ENCODE data around the gene MAL. TPM values are rescaled to one million over a fixed set of nuclear protein-coding genes. Genes with fewer than 3 reads are reported as not detected.
A peak's percentile ranks its signal among the peaks of the same experiment; 100 is the strongest.

The MAL gene
- total RNA-seq, 6 donors from 2014 or later = 3.7 to 13.0 (median 5.0) TPM; not detected in 1

DNA sequence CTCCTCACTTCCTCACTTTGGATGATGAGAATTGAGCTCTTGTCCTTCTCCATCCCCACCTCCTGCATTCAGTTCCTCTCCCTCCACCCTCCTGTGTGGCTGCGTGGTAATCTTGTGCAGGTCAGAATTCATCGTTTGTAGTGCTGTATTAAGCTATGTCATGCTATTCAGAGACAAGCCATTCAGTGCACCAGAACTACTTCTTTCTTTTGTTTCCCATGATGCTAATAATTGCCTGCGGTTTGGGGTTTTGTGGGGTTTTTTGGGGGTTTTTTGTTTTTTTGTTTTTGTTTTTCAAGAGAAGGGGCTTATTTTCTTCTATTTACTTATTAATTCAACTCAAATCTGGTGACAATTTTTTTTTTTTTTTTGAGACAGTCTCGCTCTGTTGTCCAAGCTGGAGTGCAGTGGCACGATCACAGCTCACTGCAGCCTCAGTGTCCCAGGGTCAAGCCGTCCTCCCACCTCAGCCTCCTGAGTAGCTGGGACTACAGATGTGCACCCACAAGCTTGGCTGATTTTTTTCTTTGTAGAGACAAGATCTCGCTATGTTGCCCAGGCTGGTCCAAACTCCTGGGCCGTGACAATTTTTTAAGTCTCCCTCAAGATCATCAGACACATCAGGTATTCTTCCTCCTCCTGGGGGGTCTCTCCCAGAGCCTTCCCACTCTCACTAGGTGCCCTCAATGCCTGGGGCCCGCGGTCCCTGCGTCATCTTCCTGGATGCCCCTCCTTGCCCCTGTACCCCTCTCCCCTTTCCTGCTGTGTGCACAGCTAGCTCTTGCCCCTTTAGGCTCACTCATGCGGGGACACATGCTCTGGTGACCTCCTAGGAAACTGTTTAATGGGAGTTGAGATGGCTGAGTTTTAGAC is 37.8 kb downstream of the MAL start:
- H3K27ac ChIP-seq = no peak overlapping the region
- WGBS, 2 donors = 75 to 77% methylated on average over 12 of the region's 12 CpGs

GRCh38 chr2:95068256-95068655 is 42.7 kb downstream of the MAL start:
- no peak overlapping the region for H3K27ac ChIP-seq
- WGBS, 2 donors = 75 to 83% methylated on average over 2 of the region's 2 CpGs
- H3K4me1 ChIP-seq = no peaks in the 10 kb centered on the region
- no peak overlapping the region for H3K4me3 ChIP-seq
- no peak for TF ChIP-seq EP300 (IDR thresholded peaks at IDR 0.05)
- TF ChIP-seq, protein P1, sequence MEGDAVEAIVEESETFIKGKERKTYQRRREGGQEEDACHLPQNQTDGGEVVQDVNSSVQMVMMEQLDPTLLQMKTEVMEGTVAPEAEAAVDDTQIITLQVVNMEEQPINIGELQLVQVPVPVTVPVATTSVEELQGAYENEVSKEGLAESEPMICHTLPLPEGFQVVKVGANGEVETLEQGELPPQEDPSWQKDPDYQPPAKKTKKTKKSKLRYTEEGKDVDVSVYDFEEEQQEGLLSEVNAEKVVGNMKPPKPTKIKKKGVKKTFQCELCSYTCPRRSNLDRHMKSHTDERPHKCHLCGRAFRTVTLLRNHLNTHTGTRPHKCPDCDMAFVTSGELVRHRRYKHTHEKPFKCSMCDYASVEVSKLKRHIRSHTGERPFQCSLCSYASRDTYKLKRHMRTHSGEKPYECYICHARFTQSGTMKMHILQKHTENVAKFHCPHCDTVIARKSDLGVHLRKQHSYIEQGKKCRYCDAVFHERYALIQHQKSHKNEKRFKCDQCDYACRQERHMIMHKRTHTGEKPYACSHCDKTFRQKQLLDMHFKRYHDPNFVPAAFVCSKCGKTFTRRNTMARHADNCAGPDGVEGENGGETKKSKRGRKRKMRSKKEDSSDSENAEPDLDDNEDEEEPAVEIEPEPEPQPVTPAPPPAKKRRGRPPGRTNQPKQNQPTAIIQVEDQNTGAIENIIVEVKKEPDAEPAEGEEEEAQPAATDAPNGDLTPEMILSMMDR (IDR thresholded peaks at IDR 0.05) = no peak
- TF ChIP-seq POLR2A (IDR thresholded peaks at IDR 0.05) = no peak
- TF ChIP-seq POLR2AphosphoS5 (IDR thresholded peaks at IDR 0.05) = no peak
- ATAC-seq (ENCODE audit: low FRiP score in 2 of 2) = no peak
- no peaks in the 10 kb centered on the region for H3K9me3 ChIP-seq
- no peaks in the 10 kb centered on the region for H3K27me3 ChIP-seq
- no peaks in the 10 kb centered on the region for H3K36me3 ChIP-seq
- DNase-seq = no peak

More for the DNA sequence above, 37.8 kb downstream of the MAL start:
- H3K36me3 ChIP-seq = no peaks in the 10 kb centered on the region
- ATAC-seq (ENCODE audit: low FRiP score in 2 of 2) (no peak), DNase-seq (peak in 1 of 2 donors; percentile 11)
- H3K4me1 ChIP-seq = no peaks in the 10 kb centered on the region
- no peaks in the 10 kb centered on the region for H3K9me3 ChIP-seq
- TF ChIP-seq POLR2A (IDR thresholded peaks at IDR 0.05) (no peak), POLR2AphosphoS5 (IDR thresholded peaks at IDR 0.05) (no peak), EP300 (IDR thresholded peaks at IDR 0.05) (no peak)
- TF ChIP-seq, protein P1 (IDR thresholded peaks at IDR 0.05) = no peak
- H3K4me3 ChIP-seq = no peak overlapping the region
- H3K27me3 ChIP-seq = no peaks in the 10 kb centered on the region

GRCh38 chr2:95069465-95069864 is 44.0 kb downstream of the MAL start:
- Histone ChIP-seq H3K4me3 (no peak overlapping the region), H3K36me3 (no peaks in the 10 kb centered on the region), H3K27ac (no peak overlapping the region), H3K9me3 (no peaks in the 10 kb centered on the region), H3K4me1 (peaks cover 0 to 7% (median 3%) of the 10 kb centered on the region in 4 donors), H3K27me3 (no peaks in the 10 kb centered on the region)
- TF ChIP-seq, protein P1 (IDR thresholded peaks at IDR 0.05) = no peak
- TF ChIP-seq POLR2A (IDR thresholded peaks at IDR 0.05) = no peak
- no peak for TF ChIP-seq EP300 (IDR thresholded peaks at IDR 0.05)
- no peak for TF ChIP-seq POLR2AphosphoS5 (IDR thresholded peaks at IDR 0.05)
- ATAC-seq (ENCODE audit: low FRiP score in 2 of 2) (no peak), DNase-seq (no peak)
- 86 to 89% methylated on average over 8 to 9 of the region's 9 CpGs for WGBS, 2 donors

DNA sequence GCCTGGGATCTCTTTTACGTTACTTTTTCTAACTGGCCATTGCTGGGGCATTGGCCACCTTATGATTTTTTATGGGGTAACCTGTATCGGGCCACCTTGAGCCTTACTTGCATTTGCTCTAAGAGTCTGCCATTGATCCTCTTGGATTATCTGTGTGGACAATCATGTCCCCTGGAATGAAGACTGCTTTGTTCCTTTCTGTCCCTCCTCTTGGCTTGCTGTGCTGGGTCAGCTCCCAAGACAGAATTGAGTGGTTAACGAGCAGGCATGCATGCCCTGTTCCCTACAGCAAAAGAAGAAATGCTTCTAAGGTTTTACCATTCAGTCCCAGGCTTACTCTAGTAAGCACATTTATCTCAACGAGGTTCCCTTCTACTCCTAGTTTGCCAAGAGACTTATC is 46.3 kb downstream of the MAL start:
- no peaks in the 10 kb centered on the region for H3K36me3 ChIP-seq
- no peak for DNase-seq

More for the DNA sequence above, 46.3 kb downstream of the MAL start:
- peaks cover 5 to 25% (median 15%) of the 10 kb centered on the region in 4 donors for H3K4me1 ChIP-seq
- ATAC-seq (ENCODE audit: low FRiP score in 2 of 2) = no peak
- H3K27me3 ChIP-seq = no peaks in the 10 kb centered on the region
- no peaks in the 10 kb centered on the region for H3K9me3 ChIP-seq
- WGBS, 2 donors = 82 to 83% methylated on average over 4 of the region's 4 CpGs
- H3K27ac ChIP-seq = no peak overlapping the region
- no peak overlapping the region for H3K4me3 ChIP-seq
- no peak for TF ChIP-seq EP300 (IDR thresholded peaks at IDR 0.05)
- TF ChIP-seq, protein P1 (IDR thresholded peaks at IDR 0.05) = no peak
- TF ChIP-seq POLR2AphosphoS5 (IDR thresholded peaks at IDR 0.05) = no peak
- no peak for TF ChIP-seq POLR2A (IDR thresholded peaks at IDR 0.05)

All from upper lobe of left lung (tissue), 6 donors.